HG03520 (cell line): ENCODE measurements around the gene PLPP7.
"Not testable (repeated sequence)": the region's sequence is repeated elsewhere in the genome, so short reads cannot be mapped to it uniquely, and the experiment has no call there.

Experiments
- ATAC-seq: cut with Tn5 transposase; IDR thresholded peaks from one replicate; pipeline ENCODE4 v1.9.1; 2021; ENCODE audit warnings: mild to moderate bottlenecking, moderate library complexity; ENCODE audit not compliant: unreplicated experiment

PLPP7 gene

DNA sequence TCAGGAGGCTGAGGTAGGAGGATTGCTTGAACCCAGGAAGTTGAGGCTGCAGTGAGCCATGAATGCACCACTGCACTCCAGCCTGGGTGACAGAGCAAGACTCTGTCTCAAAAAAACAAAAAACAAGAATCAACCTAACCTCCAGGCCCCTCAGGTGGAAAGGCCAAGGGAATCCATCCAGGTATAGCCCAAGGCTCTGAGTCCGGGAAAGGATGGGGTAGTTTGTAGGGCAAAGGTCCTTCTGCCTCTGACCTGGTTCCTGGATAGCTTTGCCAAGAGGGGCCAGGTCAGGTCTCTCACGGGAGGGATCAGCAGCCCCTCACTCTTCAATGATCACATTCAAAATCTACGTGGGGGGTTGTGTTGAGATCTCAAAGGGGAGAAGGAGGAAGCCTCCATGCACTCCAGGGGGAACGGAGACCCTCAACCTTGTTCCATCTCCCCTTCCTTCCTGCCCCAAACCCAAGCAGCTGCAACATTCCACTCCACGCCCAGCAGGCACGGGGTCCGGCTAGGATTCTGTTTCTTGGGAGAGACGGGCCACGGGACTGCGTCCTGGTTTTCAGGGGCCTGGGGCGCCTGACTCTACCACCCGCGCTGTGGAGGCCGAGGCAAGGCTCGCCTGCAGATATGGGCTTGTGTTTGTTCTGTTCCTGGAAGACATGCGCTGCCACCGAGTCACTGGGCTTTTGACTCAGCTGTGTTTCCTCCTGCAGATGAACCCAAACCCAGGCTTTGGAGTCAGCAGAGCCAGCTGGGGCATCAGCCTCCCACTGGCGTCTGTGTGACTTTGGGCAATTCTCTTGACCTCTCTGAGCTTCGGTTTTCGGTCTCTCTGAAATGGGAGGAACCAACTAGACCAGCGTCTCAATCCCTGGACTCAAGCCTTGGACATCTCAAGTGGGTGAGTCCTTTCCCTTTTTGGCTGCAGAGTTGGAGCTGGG is 35.5 kb downstream of the PLPP7 start:
- no peak for ATAC-seq

DNA sequence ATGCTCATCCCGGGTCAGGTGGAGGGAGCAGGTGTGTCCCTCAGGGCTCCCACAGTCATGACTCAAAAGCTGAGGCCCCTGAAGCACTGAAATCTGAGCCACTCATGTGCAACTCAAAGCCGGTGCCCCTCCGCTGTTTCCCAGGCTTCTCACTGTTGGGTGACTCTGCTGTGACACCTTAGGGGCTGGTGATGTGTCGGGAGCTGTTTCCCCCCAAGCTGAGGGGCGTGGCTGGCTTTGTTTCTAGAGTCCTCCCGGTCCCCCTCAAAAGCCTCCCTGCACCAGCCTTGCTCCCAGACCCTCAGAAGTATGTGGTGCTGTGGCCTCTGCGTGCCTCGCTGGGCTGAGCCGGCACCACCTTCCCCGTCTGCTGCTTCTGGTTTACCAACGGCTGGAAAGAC is 39.7 kb downstream of the PLPP7 start:
- ATAC-seq = no peak

DNA sequence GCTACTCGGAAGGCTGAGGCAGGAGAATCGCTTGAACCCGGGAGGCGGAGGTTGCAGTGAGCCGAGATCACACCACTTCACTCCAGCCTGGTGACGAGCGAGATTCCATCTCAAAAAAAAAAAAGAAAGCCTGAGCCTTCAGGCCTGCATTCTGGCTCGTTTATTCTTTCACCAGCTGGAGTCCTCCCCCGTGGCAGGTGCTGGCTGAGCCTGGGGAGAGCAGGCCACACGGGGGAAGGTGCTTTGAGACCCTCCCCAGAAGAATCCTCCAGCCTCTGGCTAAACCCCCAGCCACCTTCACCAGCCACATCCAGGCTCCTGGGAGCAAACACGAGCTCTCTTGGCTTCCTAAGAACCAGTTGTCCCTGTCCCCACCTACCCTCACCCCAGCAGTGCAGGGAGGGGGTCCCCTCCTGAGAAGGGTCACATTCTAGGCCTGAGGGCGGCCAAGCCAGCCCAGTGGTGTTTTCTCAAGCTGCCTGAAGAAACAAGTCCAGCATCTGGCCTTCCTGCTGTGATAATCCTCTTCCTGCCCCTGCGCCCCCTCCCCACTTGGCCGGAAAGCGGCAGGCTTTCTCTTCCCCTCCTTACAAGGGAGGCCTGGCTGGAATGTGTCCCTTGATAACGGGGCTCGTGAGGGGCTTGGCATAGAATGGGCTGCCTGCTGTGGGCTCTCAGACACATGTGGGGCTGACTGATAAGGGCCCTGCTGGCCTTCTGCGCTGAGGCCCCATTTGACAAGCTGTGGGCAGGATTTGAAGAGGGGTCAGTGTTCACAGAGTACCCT is 41.5 kb downstream of the PLPP7 start:
- no peak for ATAC-seq

DNA sequence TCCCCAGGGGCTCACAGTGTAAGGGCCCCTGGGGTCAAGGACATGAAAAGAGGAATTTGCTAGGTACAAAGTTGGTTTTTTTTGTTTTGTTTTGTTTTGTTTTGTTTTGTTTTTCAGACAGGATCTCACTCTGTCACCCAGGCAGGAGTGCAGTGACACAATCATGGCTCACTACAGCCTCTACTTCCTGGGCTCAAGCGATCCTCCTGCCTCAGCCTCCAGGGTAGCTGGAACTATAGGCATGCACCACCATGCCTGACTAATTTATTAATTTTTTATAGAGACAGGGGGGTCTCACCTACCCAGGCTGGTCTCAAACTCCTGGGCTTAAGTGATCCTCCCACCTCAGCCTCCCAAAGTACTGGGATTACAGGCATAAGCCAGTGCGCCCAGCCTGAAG is 42.5 kb downstream of the PLPP7 start:
- not testable (repeated sequence) for ATAC-seq

DNA sequence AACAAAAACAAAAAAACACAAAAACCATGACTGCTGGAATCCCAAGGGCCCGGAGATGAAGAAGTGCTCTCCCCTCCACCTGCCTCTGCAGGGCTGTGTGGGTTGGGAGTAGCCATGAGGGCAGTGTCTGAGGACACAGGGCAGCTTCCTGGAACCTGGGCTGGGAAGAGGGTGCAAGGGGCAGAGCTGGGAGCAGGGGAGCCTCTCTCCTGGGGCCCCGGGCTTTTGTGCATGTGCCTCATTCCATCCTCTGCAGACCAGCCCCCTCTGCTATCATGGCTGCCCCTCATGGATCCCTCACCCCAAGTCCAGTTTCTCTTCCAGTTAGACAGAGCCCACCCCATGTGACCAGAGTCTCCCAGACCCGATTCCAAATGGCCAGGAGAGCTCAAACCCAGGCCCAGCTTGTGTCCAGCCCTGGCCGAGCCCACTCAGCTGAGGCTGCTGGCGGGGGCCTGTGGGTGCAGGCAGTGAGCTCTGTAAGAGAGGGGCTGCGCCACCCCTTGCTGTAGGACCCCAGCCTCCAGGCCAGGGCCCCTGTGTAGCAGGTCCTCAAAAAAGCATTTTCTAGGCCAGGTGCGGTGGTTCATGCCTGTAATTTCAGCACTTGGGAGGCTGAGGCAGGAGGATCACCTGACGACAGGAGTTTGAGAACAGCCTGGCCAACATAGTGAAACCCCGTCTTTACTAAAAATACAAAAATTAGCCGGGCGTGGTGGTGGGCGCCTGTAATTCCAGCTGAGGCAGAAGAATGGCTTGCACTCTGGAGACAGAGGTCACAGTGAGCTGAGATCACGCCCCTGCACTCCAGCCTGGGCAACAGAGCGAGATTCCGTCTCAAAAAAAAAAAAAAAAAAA is 44.5 kb downstream of the PLPP7 start:
- no peak for ATAC-seq

DNA sequence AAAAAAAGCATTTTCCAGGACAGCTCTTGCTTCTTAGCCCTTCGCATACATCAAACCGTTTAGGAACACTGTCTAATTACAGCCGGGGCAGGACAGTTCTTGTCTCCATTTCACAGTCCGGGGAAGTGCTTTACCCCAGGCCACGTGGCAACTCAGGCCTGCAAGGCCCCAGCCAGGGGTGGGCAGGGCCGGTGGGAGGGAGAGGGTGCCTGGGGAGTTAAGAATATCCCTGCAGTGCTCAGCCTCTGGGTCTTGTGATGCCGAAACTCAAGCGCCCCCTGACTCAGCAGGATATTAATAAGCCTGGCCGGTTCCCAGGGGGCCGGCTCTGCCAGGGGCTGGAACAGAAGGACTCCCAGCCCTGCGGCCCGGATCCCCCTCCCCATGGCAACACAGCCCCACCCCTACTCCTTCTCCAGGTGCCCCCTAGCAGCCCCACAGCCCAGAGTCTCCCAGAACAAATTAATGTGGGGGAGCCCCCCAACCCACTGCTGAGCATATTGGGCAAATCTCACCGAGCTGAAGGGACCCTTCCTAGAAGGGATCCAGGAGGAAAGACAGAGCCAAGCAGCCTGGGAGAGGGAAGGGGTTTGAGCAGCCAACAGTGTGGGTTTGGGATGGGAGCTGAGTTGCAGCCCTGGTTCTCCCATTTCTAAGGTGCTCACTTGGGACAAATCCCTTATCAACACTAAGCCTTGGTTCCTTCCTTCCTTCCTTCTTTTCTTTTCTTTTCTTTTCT is 45.3 kb downstream of the PLPP7 start:
- ATAC-seq = no peak

DNA sequence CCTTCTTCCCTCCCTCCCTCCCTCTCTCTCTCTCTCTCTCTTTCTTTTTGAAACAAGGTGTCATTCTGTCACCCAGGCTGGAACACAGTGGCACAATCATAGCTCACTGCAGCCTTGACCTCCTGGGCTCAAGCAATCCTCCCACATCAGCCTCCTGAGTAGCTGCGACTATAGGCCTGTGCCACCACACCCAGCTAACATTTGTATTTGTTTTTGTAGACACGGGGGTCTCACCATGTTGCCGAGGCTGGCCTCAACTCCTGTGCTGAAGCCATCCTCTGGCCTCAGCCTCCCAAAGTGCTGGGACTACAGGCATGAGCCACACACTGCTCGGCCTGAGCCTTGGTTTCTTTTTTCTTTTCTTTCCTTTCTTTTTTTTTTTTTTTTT is 45.8 kb downstream of the PLPP7 start:
- ATAC-seq = no peak

DNA sequence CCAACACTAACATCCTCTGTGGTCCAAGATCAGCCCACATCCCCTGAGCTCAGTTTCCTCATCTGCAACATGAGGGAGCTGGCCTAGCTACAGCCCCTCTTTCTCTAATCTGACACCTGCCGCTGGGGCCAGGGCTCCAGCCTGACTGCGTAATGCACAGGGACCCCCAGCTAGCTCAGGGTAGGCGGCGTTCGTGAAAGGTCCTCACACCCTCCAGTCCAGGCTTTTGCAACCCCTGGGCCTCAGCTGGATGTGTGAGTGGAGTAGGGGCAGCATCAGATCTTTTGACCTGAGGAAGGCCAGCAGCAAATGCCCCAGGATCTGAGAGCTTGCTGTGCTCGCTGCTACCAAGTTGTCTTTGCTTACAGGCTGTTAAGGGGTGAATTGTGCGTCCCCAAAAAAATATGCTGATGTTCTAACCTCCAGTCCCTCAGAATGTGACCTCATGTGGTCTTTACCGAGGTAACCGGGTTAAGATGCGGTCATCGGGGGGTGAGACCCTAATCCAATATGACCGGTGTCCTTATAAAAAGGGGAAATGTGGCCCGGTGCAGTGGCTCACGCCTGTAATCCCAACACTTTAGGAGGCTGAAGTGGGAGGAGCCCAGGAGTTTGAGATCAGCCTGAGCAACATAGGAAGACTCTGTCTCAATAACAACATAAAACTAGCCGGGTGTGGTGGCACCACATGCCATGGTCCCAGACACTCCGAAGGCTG is 47.8 kb downstream of the PLPP7 start:
- ATAC-seq = no peak

DNA sequence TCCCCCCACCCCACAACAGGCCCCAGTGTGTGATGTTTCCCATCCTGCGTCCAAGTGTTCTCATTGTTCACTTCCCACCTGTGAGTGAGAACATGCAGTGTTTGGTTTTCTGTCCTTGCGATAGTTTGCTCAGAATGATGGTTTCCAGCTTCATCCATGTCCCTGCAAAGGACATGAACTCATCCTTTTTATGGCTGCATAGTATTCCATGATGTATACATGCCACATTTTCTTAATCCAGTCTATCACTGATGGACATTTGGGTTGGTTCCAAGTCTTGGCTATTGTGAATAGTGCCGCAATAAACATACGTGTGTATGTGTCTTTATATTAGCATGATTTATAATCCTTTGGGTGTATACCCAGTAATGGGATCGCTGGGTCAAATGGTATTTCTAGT is 49.7 kb downstream of the PLPP7 start:
- not testable (repeated sequence) for ATAC-seq

DNA sequence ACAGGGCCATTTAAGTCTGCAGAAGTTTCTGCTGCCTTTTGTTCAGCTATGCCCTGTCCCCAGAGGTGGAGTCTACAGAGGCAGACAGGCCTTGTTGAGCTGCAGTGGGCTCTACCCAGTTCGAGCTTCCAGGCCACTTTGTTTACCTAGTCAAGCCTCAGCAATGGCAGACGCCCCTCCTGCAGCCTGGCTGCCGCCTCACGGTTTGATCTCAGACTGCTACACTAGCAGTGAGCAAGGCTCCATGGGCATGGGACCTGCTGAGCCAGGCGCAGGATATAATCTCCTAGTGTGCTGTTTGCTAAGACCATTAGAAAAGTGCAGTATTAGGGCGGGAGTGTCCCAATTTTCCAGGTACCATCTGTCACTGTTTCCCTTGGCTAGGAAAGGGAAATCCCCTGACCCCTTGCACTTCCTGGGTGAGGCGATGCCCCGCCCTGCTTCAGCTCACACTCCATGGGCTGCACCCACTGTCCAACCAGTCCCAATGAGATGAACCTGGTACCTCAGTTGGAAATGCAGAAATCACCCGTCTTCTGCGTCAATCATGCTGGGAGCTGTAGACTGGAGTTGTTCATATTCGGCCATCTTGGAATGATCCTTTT is 55.5 kb downstream of the PLPP7 start:
- not testable (repeated sequence) for ATAC-seq

DNA sequence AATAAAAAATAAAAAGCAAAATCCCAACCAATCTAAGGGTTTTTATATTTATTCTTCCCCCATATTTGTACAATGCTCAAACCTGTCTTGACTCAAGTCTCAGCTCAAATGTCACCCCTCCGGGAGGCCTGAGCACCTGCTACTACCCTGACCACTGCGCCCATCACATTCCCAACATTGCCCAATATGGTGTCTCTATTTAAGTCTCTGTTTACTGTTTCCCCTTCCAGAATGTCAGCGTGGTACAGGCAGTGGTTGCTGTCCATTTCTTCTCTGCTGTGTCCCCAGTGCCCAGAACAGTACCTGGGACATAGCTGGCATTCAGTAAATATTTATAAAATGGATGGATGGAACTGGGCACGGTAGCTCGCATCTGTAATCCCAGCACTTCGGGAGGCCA is 57.0 kb downstream of the PLPP7 start:
- ATAC-seq = no peak

DNA sequence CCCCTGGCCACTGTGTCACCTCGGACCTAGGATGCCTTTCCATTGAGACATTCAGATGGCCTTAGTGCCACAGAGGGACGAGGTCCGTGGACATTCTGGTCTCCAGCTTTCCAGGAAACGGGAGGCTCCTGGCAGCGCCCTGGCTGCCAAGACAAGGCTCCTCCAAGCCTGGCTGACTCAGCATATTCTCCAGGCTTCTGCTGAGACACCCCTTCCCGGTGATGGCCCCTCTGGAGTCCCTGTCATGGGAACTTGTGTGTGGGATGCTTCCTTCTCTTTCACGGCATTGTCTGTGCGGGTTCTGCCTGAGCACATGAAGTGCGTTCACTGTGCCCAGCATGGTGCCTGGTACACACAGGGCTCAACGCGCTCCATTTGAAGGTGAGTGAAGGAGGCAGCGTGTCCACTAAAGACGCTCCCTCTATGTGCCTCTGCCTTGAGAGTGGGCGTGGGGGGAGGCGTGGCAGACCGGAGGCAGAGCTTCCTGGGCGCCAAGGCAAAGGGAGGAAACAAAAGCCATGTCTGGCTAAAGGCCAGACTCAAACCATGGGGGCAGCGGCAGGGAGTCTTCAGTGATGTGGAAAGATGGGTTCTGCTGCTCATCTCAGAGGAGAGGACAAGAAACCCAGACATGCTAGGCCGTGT is 58.0 kb downstream of the PLPP7 start:
- ATAC-seq = no peak

DNA sequence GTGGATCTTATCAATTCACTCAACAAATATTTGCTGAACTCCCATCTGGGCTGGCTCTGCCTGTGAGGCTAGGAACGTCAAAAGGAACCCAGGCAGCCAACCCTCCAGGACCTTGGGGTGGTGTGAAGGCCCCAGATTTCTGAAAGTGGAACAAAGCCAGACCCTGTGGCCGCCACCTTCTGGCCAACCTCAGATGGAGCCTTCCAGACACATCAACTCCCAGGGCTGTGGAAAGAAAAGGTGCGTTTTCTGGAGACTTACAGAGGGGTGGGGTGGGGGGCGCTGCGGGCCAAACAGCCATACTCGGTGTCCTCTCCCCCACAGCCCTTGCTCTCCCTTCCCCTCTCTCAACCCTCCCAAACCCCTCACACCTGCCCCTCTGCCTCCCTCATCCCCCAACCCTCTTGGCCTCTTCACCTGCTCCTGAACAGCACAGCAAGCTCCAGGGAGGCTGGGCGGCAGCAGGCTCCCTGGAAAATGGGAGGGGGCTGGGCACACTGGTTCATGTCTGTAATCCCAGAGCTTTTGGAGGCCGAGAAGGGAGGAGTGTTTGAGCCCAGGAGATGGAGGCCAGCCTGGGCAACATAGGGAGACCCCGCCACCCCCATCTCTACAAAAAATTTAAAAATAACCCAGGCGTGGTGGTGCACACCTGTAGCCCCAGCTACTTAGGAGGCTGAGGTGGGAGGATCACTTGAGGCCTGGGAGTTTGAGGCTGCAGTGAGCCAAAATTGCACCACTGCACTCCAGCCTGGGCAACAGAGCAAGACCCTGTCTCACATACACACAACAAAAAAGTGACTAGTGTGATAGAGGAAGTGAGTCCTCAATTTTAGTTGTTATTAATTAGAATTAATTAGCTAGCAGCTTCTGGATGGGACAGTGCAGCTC is 59.4 kb downstream of the PLPP7 start:
- no peak for ATAC-seq

DNA sequence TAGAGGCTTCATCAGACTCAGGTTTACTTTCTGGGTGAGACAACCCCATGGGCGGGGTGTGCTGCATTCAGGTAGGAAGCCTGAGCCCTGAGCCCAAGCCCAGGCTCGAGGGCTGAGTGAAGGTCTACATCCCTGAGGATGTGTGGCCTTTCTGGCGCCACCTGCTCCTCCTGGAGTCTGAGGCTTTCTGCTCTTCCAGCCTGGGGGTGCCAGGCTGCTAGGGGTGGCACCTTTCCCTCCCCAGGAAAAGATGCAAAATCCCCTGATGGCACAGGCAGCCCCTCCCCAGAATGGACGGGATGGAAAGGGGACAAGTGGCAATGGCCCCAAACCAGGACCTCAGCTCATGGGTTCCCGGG is 60.0 kb downstream of the PLPP7 start:
- no peak for ATAC-seq

DNA sequence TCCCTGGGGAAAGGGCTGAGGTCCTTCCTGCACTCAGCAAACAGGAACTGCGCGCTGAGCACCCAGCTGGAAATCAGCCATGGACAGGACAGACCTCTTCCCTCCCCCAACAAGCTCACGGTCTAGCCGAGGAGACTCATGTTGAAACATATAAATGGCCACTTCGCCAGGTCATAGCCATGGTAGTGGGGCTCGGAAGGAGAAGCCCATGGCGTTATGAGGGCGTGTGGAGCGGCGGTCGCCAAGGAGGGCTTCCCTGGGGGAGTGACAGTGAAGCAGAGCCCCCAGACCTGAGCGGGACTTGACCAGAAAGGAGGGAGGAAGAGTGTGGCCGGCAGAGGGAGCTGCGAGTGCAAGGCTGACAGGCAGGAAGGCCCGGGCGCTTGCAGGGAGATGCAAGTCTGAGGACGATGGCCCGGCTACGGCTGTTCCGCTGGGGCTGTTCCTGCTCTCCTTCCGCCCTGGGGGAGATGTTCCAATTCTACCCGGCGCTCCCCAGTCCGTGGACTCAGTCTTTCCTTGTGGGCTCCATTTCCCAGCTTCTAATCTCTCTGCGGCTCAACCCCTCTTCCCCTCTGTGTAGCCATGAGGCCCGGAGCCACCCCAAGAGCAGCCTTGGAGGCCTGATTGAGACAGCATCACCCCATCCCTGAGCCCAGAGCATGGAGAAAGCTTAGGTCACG is 60.5 kb downstream of the PLPP7 start:
- ATAC-seq = no peak

DNA sequence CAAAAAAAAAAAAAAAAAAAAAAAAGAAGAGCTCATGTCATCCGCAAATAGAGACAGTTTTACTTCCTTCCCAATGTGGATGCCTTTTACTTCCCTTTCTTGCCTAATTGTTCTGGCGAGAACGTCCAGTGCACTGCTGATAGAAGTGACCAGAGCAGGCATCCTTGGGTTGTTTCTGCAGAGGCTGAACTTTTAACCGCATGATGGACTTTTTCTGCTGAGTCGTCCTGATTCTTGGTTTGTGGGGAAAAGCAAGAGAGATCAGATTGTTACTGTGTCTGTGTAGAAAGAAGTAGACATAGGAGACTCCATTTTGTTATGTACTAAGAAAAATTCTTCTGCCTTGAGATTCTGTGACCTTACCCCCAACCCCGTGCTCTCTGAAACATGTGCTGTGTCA is 67.0 kb downstream of the PLPP7 start:
- not testable (repeated sequence) for ATAC-seq

DNA sequence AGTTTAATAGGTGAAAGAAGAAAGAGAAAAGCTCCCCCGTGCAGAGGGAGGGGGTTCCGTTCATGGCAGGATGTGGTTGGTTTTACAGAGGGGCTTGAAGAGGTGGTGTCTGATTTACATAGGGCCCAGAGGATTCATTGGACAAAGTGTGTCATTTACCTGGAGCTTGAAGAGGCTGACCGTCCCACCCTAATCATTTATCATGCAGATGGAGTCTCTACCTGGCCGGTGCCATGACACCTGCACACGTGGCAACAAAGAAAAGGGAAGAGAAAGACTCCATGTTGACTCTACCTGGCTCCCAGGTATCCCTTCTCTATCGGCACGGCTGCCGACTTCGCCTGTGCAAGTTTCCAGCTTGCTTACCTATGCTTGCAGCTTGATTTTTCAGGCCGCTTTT is 69.0 kb downstream of the PLPP7 start:
- no peak for ATAC-seq
